Activated naive CD8-positive, alpha-beta T cell treated with anti-CD3 and anti-CD28 coated beads, Interleukin-2, amount 50 U/mL, for 24 hours (primary cell): ENCODE measurements around the gene SPTBN2.
A peak's percentile ranks its signal among the peaks of the same experiment; 100 is the strongest.
"Not testable (repeated sequence)": the region's sequence is repeated elsewhere in the genome, so short reads cannot be mapped to it uniquely, and the experiment has no call there.

ENCODE experiments used
- ATAC-seq: fragments of 150-1000 bp; cut with Tn5 transposase; one replicate; pipeline ENCODE4 v1.10.0; 2021
- DNase-seq: peaks from one replicate; pipeline ENCODE4 v3.0.0; 2021
- H3K27ac Mint-ChIP-seq: one replicate; pipeline ENCODE4 v1.8.0; 2021; ENCODE audit warnings: mild to moderate bottlenecking, mixed read lengths
- H3K27me3 Mint-ChIP-seq: one replicate; pipeline ENCODE4 v1.8.0; 2021; ENCODE audit warnings: mixed read lengths
- H3K36me3 Mint-ChIP-seq: one replicate; pipeline ENCODE4 v1.8.0; 2021; ENCODE audit warnings: low read depth, mixed read lengths
- H3K4me1 Mint-ChIP-seq: one replicate; pipeline ENCODE4 v1.8.0; 2021; ENCODE audit warnings: mixed read lengths
- H3K4me3 Mint-ChIP-seq: one replicate; pipeline ENCODE4 v1.8.0; 2021; ENCODE audit warnings: mild to moderate bottlenecking, moderate library complexity, mixed read lengths
- H3K9me3 Mint-ChIP-seq: one replicate; pipeline ENCODE4 v1.8.0; 2021; ENCODE audit warnings: mixed read lengths

SPTBN2 gene

GRCh38 chr11:66734215-66734614 is 5.2 kb upstream of the SPTBN2 start:
- Mint-ChIP-seq H3K27me3 (peaks cover 35% of the 10 kb centered on the region), H3K36me3 (no peaks in the 10 kb centered on the region), H3K9me3 (no peaks in the 10 kb centered on the region), H3K27ac (no peak overlapping the region), H3K4me1 (no peaks in the 10 kb centered on the region), H3K4me3 (no peak overlapping the region)
- no peak for DNase-seq
- no peak for ATAC-seq

- H3K27me3 Mint-ChIP-seq: peaks cover 71% of the 10 kb centered on the region
- H3K4me1 Mint-ChIP-seq: peaks cover 13% of the 10 kb centered on the region
- H3K9me3 Mint-ChIP-seq: no peaks in the 10 kb centered on the region
- no peaks in the 10 kb centered on the region for H3K36me3 Mint-ChIP-seq
- H3K4me3 Mint-ChIP-seq: no peak overlapping the region
- H3K27ac Mint-ChIP-seq: no peak overlapping the region
- no peak for ATAC-seq
- no peak for DNase-seq
Observed at GRCh38 chr11:66729447-66729846, 431 bp upstream of the SPTBN2 start.

- ATAC-seq: peak; percentile 47
- DNase-seq: no peak
- no peaks in the 10 kb centered on the region for H3K36me3 Mint-ChIP-seq
- H3K27me3 Mint-ChIP-seq: peaks cover 68% of the 10 kb centered on the region
- H3K4me1 Mint-ChIP-seq: peaks cover 13% of the 10 kb centered on the region
- H3K4me3 Mint-ChIP-seq: peak overlapping the region; percentile 78
- no peaks in the 10 kb centered on the region for H3K9me3 Mint-ChIP-seq
- H3K27ac Mint-ChIP-seq: peak overlapping the region; percentile 46
Observed at GRCh38 chr11:66728038-66728692, 851 bp downstream of the SPTBN2 start.

GRCh38 chr11:66727282-66728037 is 1.6 kb downstream of the SPTBN2 start:
- DNase-seq: peak; percentile 24

GRCh38 chr11:66725647-66726046 is 3.4 kb downstream of the SPTBN2 start:
- H3K4me3 Mint-ChIP-seq: no peak overlapping the region
- peaks cover 14% of the 10 kb centered on the region for H3K4me1 Mint-ChIP-seq
- no peaks in the 10 kb centered on the region for H3K36me3 Mint-ChIP-seq
- no peaks in the 10 kb centered on the region for H3K9me3 Mint-ChIP-seq
- peaks cover 56% of the 10 kb centered on the region for H3K27me3 Mint-ChIP-seq
- ATAC-seq (no peak), DNase-seq (no peak)
- H3K27ac Mint-ChIP-seq: no peak overlapping the region

More at GRCh38 chr11:66727282-66728037, 1.6 kb downstream of the SPTBN2 start:
- Mint-ChIP-seq H3K4me1 (peaks cover 13% of the 10 kb centered on the region), H3K4me3 (peak overlapping the region; percentile 55), H3K36me3 (no peaks in the 10 kb centered on the region), H3K27ac (no peak overlapping the region), H3K27me3 (peaks cover 66% of the 10 kb centered on the region), H3K9me3 (no peaks in the 10 kb centered on the region)
- ATAC-seq: peak; percentile 26

- H3K27me3 Mint-ChIP-seq: peaks cover 59% of the 10 kb centered on the region
- H3K36me3 Mint-ChIP-seq: no peaks in the 10 kb centered on the region
- no peak for DNase-seq
- H3K27ac Mint-ChIP-seq: no peak overlapping the region
- H3K9me3 Mint-ChIP-seq: no peaks in the 10 kb centered on the region
- H3K4me1 Mint-ChIP-seq: peaks cover 19% of the 10 kb centered on the region
- no peak for ATAC-seq
- no peak overlapping the region for H3K4me3 Mint-ChIP-seq
Observed at GRCh38 chr11:66725114-66725513, 3.9 kb downstream of the SPTBN2 start.

- not testable (repeated sequence) for DNase-seq, H3K27ac Mint-ChIP-seq, H3K36me3 Mint-ChIP-seq, H3K9me3 Mint-ChIP-seq, ATAC-seq, H3K4me3 Mint-ChIP-seq
- Mint-ChIP-seq H3K27me3 (peaks cover 59% of the 10 kb centered on the region), H3K4me1 (peaks cover 21% of the 10 kb centered on the region)
Observed at GRCh38 chr11:66724167-66724566, 4.8 kb downstream of the SPTBN2 start.

GRCh38 chr11:66723693-66724092 is 5.3 kb downstream of the SPTBN2 start:
- Mint-ChIP-seq H3K27ac (no peak overlapping the region), H3K4me1 (peaks cover 17% of the 10 kb centered on the region), H3K4me3 (no peak overlapping the region), H3K27me3 (peaks cover 55% of the 10 kb centered on the region), H3K9me3 (no peaks in the 10 kb centered on the region), H3K36me3 (no peaks in the 10 kb centered on the region)
- no peak for DNase-seq
- no peak for ATAC-seq

- H3K9me3 Mint-ChIP-seq: no peaks in the 10 kb centered on the region
- H3K4me1 Mint-ChIP-seq: peaks cover 15% of the 10 kb centered on the region
- no peaks in the 10 kb centered on the region for H3K36me3 Mint-ChIP-seq
- ATAC-seq (no peak), DNase-seq (no peak)
- H3K4me3 Mint-ChIP-seq: no peak overlapping the region
- peaks cover 55% of the 10 kb centered on the region for H3K27me3 Mint-ChIP-seq
- H3K27ac Mint-ChIP-seq: no peak overlapping the region
Observed at GRCh38 chr11:66722745-66723651, 6.0 kb downstream of the SPTBN2 start.

GRCh38 chr11:66721939-66722338 is 7.1 kb downstream of the SPTBN2 start:
- ATAC-seq (no peak), DNase-seq (no peak)
- peaks cover 12% of the 10 kb centered on the region for H3K4me1 Mint-ChIP-seq
- no peak overlapping the region for H3K4me3 Mint-ChIP-seq
- no peaks in the 10 kb centered on the region for H3K36me3 Mint-ChIP-seq
- H3K27ac Mint-ChIP-seq: no peak overlapping the region
- H3K27me3 Mint-ChIP-seq: peaks cover 59% of the 10 kb centered on the region
- no peaks in the 10 kb centered on the region for H3K9me3 Mint-ChIP-seq

GRCh38 chr11:66720899-66721470 is 8.0 kb downstream of the SPTBN2 start:
- Mint-ChIP-seq H3K36me3 (no peaks in the 10 kb centered on the region), H3K27me3 (peaks cover 50% of the 10 kb centered on the region), H3K4me1 (peaks cover 9% of the 10 kb centered on the region), H3K27ac (no peak overlapping the region), H3K9me3 (no peaks in the 10 kb centered on the region), H3K4me3 (no peak overlapping the region)
- DNase-seq: no peak
- ATAC-seq: no peak

GRCh38 chr11:66720223-66720898 is 8.7 kb downstream of the SPTBN2 start:
- H3K4me3 Mint-ChIP-seq: no peak overlapping the region
- peak overlapping the region; percentile 11 for H3K27ac Mint-ChIP-seq
- no peaks in the 10 kb centered on the region for H3K9me3 Mint-ChIP-seq
- no peaks in the 10 kb centered on the region for H3K36me3 Mint-ChIP-seq
- H3K27me3 Mint-ChIP-seq: peaks cover 43% of the 10 kb centered on the region
- peak; percentile 87 for ATAC-seq
- H3K4me1 Mint-ChIP-seq: peaks cover 9% of the 10 kb centered on the region
- DNase-seq: peak; percentile 67

GRCh38 chr11:66719111-66719872 is 9.7 kb downstream of the SPTBN2 start:
- H3K4me1 Mint-ChIP-seq: peaks cover 9% of the 10 kb centered on the region
- H3K27me3 Mint-ChIP-seq: peaks cover 36% of the 10 kb centered on the region
- DNase-seq (no peak), ATAC-seq (no peak)
- H3K4me3 Mint-ChIP-seq: no peak overlapping the region
- H3K9me3 Mint-ChIP-seq: no peaks in the 10 kb centered on the region
- no peaks in the 10 kb centered on the region for H3K36me3 Mint-ChIP-seq
- no peak overlapping the region for H3K27ac Mint-ChIP-seq
